Lung microvascular endothelial cell (primary cell): ENCODE measurements around the gene BORCS6. TPM values are rescaled to one million over a fixed set of nuclear protein-coding genes. Genes with fewer than 3 reads are reported as not detected.

Source experiments
- DNase-seq, 2 donors: peaks; one replicate each; pipeline versions ENCODE4 v3.0.0 to v3.0.0-alpha.2; 2010; ENCODE audit warnings: low read depth in 2 of 2
- total RNA-seq: library from RNA; depleted of rRNA; stranded (reverse); fragments of >200 nt; gene quantifications from 2 replicates; pipeline ENCODE4 v1.2.1, GENCODE V29; 2014

BORCS6 gene
- total RNA-seq, 1 donor from 2014 or later: 8.9 TPM

DNA sequence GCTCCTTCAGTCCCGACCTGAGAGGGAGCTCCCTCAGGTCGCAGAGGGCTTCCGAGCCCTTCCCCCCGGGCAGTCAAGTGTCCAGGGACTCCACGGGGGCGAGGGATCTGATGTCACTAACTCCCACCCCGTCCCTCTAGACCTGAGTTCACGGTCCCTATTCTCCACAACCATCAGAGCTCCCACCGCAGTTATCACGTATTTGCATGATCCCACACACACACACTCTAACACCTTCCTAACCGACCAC, 34.1 kb downstream of the BORCS6 start:
- DNase-seq: no peak

GRCh38 chr17:8155231-8155995, 34.6 kb downstream of the BORCS6 start:
- DNase-seq: peak in 1 of 2 donors; percentile 32

GRCh38 chr17:8154608-8155155, 35.3 kb downstream of the BORCS6 start:
- no peak for DNase-seq

DNA sequence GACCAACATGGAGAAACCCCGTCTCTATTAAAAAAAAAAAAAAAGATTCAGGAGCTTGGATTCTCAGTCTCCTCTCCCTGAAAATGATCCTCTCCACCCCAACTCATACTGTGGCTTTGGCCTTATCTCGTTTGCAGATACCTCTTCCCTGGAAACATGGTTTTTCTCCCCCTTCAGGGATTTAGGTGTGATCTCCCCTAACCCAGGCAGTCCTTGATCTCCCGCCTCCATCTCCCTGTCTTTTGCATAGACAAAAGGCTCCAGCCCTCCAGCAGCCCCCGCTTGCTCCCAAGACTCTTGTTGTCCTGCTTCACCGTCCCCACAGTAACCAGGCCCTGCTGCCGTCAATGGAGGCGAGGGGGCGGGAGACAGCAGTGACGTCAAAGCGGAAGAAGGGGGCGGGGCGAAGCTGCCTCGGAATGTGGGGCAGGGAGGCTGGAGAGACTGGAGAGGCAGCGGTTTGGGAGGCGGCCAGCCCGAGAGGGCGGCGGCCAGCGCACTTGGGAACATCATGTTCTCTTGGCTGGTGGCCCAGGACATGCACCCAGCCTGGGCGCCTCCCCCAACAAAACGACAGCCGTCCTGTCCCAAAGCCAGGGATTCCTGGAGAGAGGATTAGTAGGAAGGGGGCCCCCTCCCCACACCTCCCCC, 35.9 kb downstream of the BORCS6 start:
- peak; percentile 95 to 99 for DNase-seq

DNA sequence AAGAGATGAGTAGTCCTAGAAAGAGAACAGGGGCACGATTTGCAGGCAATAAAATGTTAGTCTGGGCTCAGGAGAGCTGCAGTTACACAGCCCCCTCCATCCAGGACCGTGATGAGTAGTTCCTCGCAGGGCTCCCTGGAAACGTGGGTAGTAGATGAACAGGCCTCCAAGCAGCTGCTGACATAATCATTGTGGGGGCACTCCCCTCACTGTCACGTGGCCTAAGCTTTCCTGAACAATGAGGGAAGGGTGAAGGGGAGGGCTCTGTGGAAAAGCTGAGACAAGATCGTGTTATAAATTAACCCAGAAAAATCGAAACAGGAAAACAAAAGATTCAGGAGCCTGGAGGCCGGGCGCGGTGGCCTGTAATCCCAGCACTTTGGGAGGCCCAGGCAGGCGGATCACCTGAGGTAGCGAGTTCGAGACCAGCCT, 36.4 kb downstream of the BORCS6 start:
- peak; percentile 96 to 97 for DNase-seq

GRCh38 chr17:8153031-8153451, 36.9 kb downstream of the BORCS6 start:
- DNase-seq: no peak

DNA sequence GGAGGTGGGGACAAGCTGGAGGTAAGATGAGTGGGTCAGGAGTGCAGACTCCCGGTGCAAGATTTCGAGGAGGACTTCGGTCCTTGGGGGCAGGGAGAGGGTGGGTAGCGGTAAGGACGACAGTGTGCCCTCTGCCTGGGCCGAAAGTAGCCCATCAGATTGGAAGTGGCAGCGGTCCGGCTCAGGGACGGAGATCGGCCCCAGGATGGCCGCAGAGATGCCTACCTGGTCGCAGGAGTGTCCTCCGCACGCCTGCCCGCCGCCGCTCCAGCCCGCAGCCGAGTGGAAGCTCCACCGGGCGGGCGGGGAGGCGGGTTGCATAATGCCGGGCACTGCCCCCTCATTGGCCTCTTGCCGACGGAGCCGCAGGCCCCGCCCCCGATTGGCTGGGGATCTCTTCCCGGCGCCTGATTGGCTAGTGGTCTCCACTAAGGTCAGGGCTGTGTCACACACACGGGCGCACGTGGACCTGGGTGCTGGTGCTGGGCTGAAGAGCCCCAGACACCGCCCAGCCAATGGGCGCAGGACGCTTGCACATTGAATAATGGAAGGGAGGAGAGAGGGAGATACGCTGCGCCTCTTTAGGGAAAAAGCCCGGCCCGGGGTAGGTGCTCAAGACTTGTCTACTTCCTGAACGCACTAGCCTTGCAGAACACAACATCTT, 37.7 kb downstream of the BORCS6 start, which contains the start of gene PER1:
Gene PER1, minus strand, starts transcription at position 293 of the 664 bp plus-strand sequence. CDS start 1,698 bp downstream, outside the sequence.
- peak; percentile 95 for DNase-seq

- DNase-seq: peak; percentile 70 to 82
Measured at GRCh38 chr17:8151641-8152111, 38.3 kb downstream of the BORCS6 start.

GRCh38 chr17:8151120-8151640, 38.8 kb downstream of the BORCS6 start:
- peak; percentile 93 to 95 for DNase-seq

- no peak for DNase-seq
Measured at GRCh38 chr17:8150194-8151119, 39.5 kb downstream of the BORCS6 start.

DNA sequence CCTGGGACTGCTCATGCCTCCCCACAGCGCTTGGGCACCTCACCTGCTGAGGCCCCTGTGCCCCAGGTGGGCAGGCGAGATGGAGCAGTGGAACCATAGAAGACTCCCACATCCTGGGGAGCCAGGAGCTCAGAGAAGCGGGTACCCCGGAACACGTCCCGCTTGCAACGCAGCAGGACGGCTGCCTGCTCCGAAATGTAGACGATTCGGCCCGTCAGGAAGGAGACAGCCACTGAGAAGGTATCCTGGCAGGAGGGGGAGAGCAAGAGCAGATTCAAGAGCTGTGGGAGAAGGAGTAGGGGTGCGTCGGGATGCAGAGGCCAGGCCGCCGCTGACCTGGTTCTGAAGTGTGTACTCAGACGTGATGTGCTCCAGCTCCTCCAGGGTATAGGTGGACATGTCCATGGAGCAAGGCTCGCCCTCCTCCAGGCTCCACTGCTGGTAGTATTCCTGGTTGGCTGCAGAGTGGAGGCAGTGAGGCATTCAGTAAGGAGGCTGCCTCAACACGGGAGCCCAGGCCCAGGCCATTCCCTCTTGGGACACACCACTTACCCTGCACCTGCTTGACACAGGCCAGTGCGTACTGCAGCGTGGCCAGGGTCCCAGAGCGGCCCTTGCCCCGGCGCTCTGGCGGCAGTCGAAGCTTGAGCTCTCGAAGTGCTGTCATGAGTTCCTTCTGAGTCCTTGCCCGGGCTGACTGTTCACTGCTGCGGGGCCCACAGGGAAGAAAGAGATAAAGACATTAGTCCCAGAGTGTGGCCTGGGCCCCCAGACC, 40.4 kb downstream of the BORCS6 start:
- DNase-seq: no peak

GRCh38 chr17:8148560-8148959, 41.4 kb downstream of the BORCS6 start:
- DNase-seq: no peak

DNA sequence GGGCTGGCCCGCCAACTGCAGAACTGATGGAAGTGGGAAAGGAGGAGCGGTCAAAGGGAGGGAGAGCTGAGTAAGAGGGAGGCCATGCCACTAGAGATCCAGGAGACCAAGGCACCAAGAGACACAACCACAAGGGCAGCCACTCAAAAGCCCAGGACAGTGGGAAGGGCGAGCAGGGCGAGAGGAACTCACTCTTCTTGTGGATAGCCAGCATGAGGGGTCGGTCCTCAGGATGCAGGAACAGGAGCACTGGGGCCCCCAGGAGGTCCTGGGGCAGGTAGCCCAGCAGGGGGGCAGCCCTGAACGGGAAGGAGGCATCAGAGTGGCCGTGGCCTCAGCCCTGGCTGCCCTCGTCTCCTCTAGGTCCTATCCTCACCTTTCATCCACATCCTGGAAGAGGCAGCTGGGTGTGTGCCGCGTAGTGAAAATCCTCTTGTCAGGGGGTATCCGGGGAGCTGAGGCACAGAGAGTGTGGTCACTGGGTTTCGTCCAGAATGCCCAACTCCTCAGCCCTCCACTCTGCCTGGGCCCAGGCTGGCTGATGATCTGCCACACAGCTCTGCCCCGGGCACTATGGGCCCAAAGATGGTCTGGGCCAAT, 42.1 kb downstream of the BORCS6 start:
- DNase-seq: no peak

GRCh38 chr17:8147141-8147804, 42.7 kb downstream of the BORCS6 start:
- no peak for DNase-seq

DNA sequence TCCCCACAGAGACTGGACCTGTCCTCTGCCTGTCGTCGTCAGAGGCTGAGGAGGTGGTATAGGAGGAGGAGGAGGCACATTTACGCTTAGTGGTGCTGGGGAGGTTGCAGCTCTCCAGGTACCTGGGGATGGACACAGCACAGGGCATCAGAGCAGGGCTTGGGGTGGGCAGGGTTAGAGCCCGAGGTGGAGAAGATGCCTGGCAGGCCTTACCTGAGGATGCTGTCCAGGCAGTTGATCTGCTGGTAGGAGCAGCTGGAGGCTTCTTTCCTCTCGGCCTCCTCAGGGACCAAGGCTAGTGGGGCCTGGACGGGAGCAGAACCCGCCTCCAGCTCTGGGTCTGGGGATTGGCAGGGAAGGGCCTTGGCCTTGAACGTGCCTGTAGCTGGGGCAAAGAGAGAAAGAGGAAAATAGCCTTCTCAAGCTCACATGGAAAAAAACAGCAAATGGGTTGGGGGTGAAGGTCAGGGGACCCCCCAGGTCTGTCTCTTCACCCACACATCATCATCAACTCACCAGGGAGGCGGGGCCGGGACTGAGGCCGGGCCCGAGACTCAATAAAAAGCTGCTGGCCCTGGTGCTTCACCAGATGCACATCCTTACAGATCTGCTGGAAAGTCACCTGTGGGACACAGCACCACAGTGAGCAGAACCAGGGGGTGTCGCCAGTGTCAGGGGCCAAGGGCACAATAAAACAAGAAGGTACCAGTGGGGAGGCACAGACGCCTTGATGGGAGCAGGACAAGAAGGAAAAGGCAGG, 43.4 kb downstream of the BORCS6 start:
- DNase-seq: no peak

GRCh38 chr17:8145811-8146210, 44.2 kb downstream of the BORCS6 start:
- DNase-seq: no peak

- no peak for DNase-seq
Measured at GRCh38 chr17:8144401-8145231, 45.4 kb downstream of the BORCS6 start.
